Measurements from ENCODE around the gene OSER1.

Gene OSER1

DNA sequence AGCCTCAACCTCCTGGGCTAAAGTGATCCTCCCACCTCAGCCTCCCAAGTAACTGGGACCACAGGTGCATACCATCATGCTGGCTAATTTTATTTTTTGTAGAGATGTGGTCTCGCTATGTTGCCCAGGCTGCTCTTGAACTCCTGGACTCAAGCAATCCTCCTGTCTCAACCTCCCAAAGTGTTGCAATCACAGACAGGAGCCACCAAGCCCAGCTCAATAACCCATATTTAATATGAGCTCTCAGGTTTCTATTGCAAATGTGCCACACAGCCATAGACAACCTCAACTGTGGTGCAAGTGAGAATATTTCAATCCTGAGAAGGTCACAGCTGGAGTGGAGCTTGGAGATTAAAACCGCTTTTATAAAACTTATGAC, 38.0 kb downstream of the OSER1 start:
- DNase-seq: no peak

GRCh38 chr20:44171775-44172571, 38.6 kb downstream of the OSER1 start:
- DNase-seq: no peak

DNA sequence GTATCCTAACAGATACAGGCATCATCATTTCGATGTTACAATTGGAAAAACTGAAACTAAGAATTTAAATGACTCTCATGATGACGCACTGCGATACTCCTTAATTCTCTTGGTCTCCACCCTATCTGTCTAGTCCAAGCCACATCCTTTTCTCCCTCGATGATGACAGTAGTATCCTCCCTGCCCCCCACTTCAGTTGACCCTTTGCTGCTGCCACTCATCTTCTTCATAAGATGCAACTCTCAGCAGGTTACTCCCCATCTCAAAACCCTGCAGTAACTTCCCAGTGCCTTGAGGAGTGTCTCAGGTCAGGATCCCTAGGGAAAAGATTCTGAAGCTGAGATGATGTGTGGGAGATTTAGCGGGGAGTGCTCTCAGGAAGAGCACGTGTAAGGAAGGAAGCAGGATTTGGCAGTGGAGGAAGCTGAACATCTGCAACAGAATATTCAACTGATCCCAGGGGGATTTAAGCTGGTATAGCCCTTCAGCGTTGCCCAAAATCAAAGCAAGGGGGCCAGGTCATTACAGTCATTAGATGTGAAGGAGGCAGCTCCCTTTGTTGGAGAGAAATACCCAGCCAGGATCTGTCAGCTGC, 39.7 kb downstream of the OSER1 start:
- DNase-seq: no peak

DNA sequence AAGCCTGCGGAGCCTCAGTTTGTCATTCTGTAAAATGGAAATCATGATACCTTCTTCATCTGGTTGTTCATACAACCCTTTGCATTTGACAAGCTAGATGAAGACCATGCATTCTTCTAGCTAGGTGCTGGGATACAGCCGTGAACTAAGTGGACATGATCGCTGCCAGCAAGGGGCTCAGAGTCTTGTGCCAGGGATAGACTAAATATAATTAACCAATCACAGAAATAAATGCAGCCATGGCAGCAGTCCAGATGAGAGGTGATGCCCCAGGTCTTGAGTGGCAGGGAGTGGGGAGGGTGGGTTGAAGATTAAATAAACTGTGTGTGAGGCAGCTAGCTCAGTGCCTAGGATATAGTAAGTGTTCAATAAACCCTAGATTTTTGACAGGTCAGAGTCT, 42.8 kb downstream of the OSER1 start:
- DNase-seq: no peak

GRCh38 chr20:44166477-44166876, 44.1 kb downstream of the OSER1 start:
- DNase-seq: no peak

GRCh38 chr20:44166008-44166407, 44.6 kb downstream of the OSER1 start:
- DNase-seq: no peak

- DNase-seq: no peak
Measured at GRCh38 chr20:44160133-44160532, 50.4 kb downstream of the OSER1 start.

DNA sequence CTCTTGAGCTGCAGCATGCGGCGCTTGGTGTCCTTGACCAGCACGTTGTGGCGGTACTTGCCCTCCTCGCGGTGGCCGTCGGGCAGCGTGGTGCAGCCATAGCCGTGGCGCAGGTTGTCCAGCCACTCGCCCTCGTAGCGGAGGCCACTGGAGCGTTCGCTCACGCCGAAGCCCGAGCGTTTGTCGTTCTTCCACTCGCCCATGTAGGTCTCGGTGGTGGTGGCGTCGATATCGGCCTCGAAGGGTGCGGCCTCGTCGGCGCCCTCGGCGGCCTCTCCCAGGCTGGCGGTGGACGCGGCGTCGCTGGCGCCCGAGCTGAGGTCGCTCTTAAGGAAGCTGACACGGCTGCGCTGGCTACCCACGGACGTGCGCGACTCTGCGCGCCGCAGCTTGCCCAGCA, 50.9 kb downstream of the OSER1 start:
- DNase-seq: no peak

- no peak for DNase-seq
Measured at GRCh38 chr20:44159125-44159524, 51.4 kb downstream of the OSER1 start.

- DNase-seq: no peak
Measured at GRCh38 chr20:44157061-44157460, 53.5 kb downstream of the OSER1 start.

- no peak for DNase-seq
Measured at GRCh38 chr20:44154521-44155001, 56.0 kb downstream of the OSER1 start.

- no peak for DNase-seq
Measured at GRCh38 chr20:44153636-44154043, 56.9 kb downstream of the OSER1 start.

- no peak for DNase-seq
Measured at GRCh38 chr20:44151621-44152416, 58.8 kb downstream of the OSER1 start.

DNA sequence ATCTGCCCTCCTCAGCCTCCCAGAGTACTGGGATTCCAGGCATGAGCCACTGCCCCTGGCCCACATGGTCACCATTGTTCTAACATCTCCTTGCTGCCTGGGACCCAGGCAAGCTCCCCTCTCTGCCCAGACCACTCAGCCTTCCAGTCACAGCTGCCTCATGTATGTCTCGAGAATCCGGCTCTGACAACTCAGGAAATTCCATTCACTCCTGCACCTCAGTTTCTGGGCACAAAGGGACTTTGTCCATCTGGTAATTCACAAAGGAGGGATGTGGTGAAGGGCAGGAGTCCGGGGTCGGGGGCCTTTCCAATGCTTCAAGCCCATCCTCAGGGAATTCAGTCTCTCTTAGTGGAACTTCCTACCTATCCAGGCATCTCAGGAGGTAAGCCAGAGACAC, 64.3 kb downstream of the OSER1 start:
- DNase-seq: no peak

All from activated CD4-positive, alpha-beta T cell treated with anti-CD3 and anti-CD28 coated beads, Interleukin-2, amount 50 U/mL, for 4 hours (primary cell).